Glutamatergic neuron (in vitro differentiated cells): Measurements from ENCODE around the gene KLF2. TPM values are rescaled to one million over a fixed set of nuclear protein-coding genes. Genes with fewer than 3 reads are reported as not detected.

Source experiments
- DNase-seq: peaks from one replicate; pipeline ENCODE4 v3.0.0; 2022
- H3K27ac Mint-ChIP-seq: one replicate; pipeline ENCODE4 v1.8.0; 2020; ENCODE audit warnings: mild to moderate bottlenecking, mixed read lengths, inconsistent platforms; ENCODE audit not compliant: unreplicated experiment
- H3K27me3 Mint-ChIP-seq: one replicate; pipeline ENCODE4 v1.8.0; 2020; ENCODE audit warnings: mild to moderate bottlenecking, moderate library complexity, mixed read lengths, inconsistent platforms; ENCODE audit not compliant: unreplicated experiment
- H3K36me3 Mint-ChIP-seq: one replicate; pipeline ENCODE4 v1.8.0; 2020; ENCODE audit warnings: mild to moderate bottlenecking, mixed read lengths, inconsistent platforms; ENCODE audit not compliant: unreplicated experiment
- H3K4me1 Mint-ChIP-seq: one replicate; pipeline ENCODE4 v1.8.0; 2020; ENCODE audit warnings: mild to moderate bottlenecking, low read depth, mixed read lengths, inconsistent platforms; ENCODE audit not compliant: unreplicated experiment
- H3K4me3 Mint-ChIP-seq: one replicate; pipeline ENCODE4 v1.8.0; 2020; ENCODE audit warnings: mild to moderate bottlenecking, mixed read lengths, inconsistent platforms; ENCODE audit not compliant: unreplicated experiment
- H3K9me3 Mint-ChIP-seq: one replicate; pipeline ENCODE4 v1.8.0; 2020; ENCODE audit warnings: mild to moderate bottlenecking, moderate library complexity, mixed read lengths, inconsistent platforms; ENCODE audit not compliant: unreplicated experiment
- CTCF ChIP-seq: fragments of 200-600 bp; sonication (generic); IDR thresholded peaks from one replicate; pipeline ENCODE4 v1.5.0; 2021; ENCODE audit not compliant: partially characterized antibody, unreplicated experiment
- total RNA-seq: library from RNA; stranded (reverse); fragmentation: NEBNext Ultra II Directional; extraction: Animal tissue kit (Norgen Biotek cat#: 25700); gene quantifications from one replicate; pipeline ENCODE4 v1.2.1, GENCODE V29; 2021; ENCODE audit not compliant: unreplicated experiment

KLF2 gene
- total RNA-seq, 1 donor from 2014 or later: not detected

- no peak overlapping the region for H3K27ac Mint-ChIP-seq
- H3K27me3 Mint-ChIP-seq: peaks cover 27% of the 10 kb centered on the region
- H3K9me3 Mint-ChIP-seq: peaks cover 3% of the 10 kb centered on the region
- H3K4me1 Mint-ChIP-seq: peaks cover 3% of the 10 kb centered on the region
- H3K4me3 Mint-ChIP-seq: no peak overlapping the region
- no peak for DNase-seq
- no peak for TF ChIP-seq CTCF
- no peaks in the 10 kb centered on the region for H3K36me3 Mint-ChIP-seq
These were observed 2.9 kb downstream of the KLF2 start for GRCh38 chr19:16327501-16327900.

- Mint-ChIP-seq H3K36me3 (no peaks in the 10 kb centered on the region), H3K9me3 (peaks cover 3% of the 10 kb centered on the region), H3K27ac (no peak overlapping the region), H3K4me3 (no peak overlapping the region), H3K27me3 (peaks cover 25% of the 10 kb centered on the region), H3K4me1 (peaks cover 3% of the 10 kb centered on the region)
- no peak for TF ChIP-seq CTCF
- no peak for DNase-seq
These were observed 3.5 kb downstream of the KLF2 start for GRCh38 chr19:16327911-16328823.

GRCh38 chr19:16328824-16329482 is 4.3 kb downstream of the KLF2 start:
- Mint-ChIP-seq H3K4me1 (peaks cover 3% of the 10 kb centered on the region), H3K4me3 (no peak overlapping the region), H3K27me3 (peaks cover 18% of the 10 kb centered on the region), H3K27ac (no peak overlapping the region), H3K9me3 (peaks cover 2% of the 10 kb centered on the region), H3K36me3 (no peaks in the 10 kb centered on the region)
- DNase-seq: no peak
- TF ChIP-seq CTCF: no peak

- Mint-ChIP-seq H3K4me1 (peaks cover 3% of the 10 kb centered on the region), H3K4me3 (no peak overlapping the region), H3K36me3 (no peaks in the 10 kb centered on the region), H3K27me3 (peaks cover 16% of the 10 kb centered on the region), H3K9me3 (peaks cover 2% of the 10 kb centered on the region), H3K27ac (no peak overlapping the region)
- no peak for TF ChIP-seq CTCF
- DNase-seq: no peak
These were observed 5.8 kb downstream of the KLF2 start for GRCh38 chr19:16330368-16330801.
